ENCODE measurements around the gene BANF2.

DNA sequence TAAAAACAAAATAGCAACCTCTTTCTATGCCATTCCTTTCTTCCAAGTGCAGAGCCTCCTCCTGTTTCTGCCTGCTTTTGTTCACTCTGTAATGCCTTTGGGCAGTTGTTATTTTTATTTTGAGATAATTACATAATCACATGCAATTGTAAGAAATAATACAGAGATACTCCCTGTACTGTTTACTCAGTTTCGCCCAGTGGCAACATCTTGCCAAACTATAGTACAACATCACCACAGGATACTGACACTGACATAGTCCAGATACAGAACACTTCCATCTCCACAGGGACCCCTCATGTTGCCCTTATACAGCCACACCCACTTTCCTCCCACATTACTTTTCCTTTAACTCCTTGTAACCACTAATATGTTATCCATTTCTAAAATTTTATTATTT is 59.7 kb downstream of the BANF2 start:
- TF ChIP-seq, protein P1, sequence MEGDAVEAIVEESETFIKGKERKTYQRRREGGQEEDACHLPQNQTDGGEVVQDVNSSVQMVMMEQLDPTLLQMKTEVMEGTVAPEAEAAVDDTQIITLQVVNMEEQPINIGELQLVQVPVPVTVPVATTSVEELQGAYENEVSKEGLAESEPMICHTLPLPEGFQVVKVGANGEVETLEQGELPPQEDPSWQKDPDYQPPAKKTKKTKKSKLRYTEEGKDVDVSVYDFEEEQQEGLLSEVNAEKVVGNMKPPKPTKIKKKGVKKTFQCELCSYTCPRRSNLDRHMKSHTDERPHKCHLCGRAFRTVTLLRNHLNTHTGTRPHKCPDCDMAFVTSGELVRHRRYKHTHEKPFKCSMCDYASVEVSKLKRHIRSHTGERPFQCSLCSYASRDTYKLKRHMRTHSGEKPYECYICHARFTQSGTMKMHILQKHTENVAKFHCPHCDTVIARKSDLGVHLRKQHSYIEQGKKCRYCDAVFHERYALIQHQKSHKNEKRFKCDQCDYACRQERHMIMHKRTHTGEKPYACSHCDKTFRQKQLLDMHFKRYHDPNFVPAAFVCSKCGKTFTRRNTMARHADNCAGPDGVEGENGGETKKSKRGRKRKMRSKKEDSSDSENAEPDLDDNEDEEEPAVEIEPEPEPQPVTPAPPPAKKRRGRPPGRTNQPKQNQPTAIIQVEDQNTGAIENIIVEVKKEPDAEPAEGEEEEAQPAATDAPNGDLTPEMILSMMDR (IDR thresholded peaks at IDR 0.05; ENCODE audit: poor library complexity, severe bottlenecking), result no peak
- TF ChIP-seq EP300 (conservative IDR thresholded peaks at IDR 0.05; ENCODE audit: poor library complexity, severe bottlenecking) (no peak), TAF1 (IDR thresholded peaks at IDR 0.05; ENCODE audit: low read depth) (no peak), RAD21 (conservative IDR thresholded peaks at IDR 0.05) (no peak), POLR2AphosphoS5 (IDR thresholded peaks at IDR 0.05) (no peak), SMC3 (conservative IDR thresholded peaks at IDR 0.05; ENCODE audit: poor library complexity) (no peak), EZH2 (IDR thresholded peaks at IDR 0.05; ENCODE audit: borderline replicate concordance, insufficient read depth, low read length, poor library complexity, severe bottlenecking) (no peak), MXI1 (conservative IDR thresholded peaks at IDR 0.05; ENCODE audit: poor library complexity, severe bottlenecking) (no peak)
- TF ChIP-seq, protein P2, sequence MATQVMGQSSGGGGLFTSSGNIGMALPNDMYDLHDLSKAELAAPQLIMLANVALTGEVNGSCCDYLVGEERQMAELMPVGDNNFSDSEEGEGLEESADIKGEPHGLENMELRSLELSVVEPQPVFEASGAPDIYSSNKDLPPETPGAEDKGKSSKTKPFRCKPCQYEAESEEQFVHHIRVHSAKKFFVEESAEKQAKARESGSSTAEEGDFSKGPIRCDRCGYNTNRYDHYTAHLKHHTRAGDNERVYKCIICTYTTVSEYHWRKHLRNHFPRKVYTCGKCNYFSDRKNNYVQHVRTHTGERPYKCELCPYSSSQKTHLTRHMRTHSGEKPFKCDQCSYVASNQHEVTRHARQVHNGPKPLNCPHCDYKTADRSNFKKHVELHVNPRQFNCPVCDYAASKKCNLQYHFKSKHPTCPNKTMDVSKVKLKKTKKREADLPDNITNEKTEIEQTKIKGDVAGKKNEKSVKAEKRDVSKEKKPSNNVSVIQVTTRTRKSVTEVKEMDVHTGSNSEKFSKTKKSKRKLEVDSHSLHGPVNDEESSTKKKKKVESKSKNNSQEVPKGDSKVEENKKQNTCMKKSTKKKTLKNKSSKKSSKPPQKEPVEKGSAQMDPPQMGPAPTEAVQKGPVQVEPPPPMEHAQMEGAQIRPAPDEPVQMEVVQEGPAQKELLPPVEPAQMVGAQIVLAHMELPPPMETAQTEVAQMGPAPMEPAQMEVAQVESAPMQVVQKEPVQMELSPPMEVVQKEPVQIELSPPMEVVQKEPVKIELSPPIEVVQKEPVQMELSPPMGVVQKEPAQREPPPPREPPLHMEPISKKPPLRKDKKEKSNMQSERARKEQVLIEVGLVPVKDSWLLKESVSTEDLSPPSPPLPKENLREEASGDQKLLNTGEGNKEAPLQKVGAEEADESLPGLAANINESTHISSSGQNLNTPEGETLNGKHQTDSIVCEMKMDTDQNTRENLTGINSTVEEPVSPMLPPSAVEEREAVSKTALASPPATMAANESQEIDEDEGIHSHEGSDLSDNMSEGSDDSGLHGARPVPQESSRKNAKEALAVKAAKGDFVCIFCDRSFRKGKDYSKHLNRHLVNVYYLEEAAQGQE (IDR thresholded peaks at IDR 0.05; ENCODE audit: borderline replicate concordance), result no peak

All from neural cell (in vitro differentiated cells).